HUES64 (cell line): Measurements from ENCODE around the gene TAOK3.
"Not testable (repeated sequence)": the region's sequence is repeated elsewhere in the genome, so short reads cannot be mapped to it uniquely, and the experiment has no call there.

Experiments used
- H3K27ac ChIP-seq: 2 replicates; pipeline ENCODE4 v1.7.0; 2013; ENCODE audit warnings: low read depth, low read length, inconsistent platforms
- H3K27me3 ChIP-seq: 2 replicates; pipeline ENCODE4 v1.6.1; 2013; ENCODE audit warnings: mild to moderate bottlenecking, low read length; ENCODE audit not compliant: insufficient read depth
- H3K36me3 ChIP-seq: 2 replicates; pipeline ENCODE4 v1.6.1; 2013; ENCODE audit warnings: mild to moderate bottlenecking, low read length; ENCODE audit not compliant: insufficient read depth
- H3K4me1 ChIP-seq: 2 replicates; pipeline ENCODE4 v1.6.1; 2013; ENCODE audit warnings: mild to moderate bottlenecking, low read length, moderate library complexity; ENCODE audit not compliant: insufficient read depth
- H3K4me3 ChIP-seq: 2 replicates; pipeline ENCODE4 v1.5.1; 2013; ENCODE audit warnings: mild to moderate bottlenecking, low read length, moderate library complexity
- H3K9ac ChIP-seq: 2 replicates; pipeline ENCODE4 v1.6.1; 2013; ENCODE audit warnings: mild to moderate bottlenecking, low read depth, low read length
- H3K9me3 ChIP-seq: 2 replicates; pipeline ENCODE4 v1.6.1; 2013; ENCODE audit warnings: low read depth, low read length; ENCODE audit not compliant: insufficient read depth
- WGBS: fragments of 150-250, 120-280 bp; methylation state at CpG from one replicate; pipeline ENCODE4 v1.1.7; 2013; ENCODE audit warnings: missing lambda C conversion rate; 5-methylcytosine and 5-hydroxymethylcytosine counted together

The TAOK3 gene

DNA sequence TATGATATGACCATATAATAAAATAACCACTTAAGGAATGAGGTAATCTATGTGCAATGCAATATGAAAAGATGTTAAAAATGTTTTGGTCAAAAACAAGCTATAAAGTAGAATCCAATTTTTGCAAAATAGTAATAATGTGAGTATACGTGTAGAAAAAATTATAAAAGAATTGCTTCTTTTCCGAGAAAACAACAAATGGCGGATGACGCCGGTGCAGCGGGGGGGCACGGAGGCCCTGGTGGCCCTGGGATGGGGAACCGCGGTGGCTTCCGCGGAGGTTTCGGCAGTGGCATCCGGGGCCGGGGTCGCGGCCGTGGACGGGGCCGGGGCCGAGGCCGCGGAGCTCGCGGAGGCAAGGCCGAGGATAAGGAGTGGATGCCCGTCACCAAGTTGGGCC is 126.8 kb downstream of the TAOK3 start:
- not testable (repeated sequence) for H3K4me1 ChIP-seq, H3K4me3 ChIP-seq, H3K36me3 ChIP-seq, H3K9me3 ChIP-seq, H3K27ac ChIP-seq, H3K9ac ChIP-seq, H3K27me3 ChIP-seq
- WGBS, result 94% methylated on average over 9 of the region's 26 CpGs

DNA sequence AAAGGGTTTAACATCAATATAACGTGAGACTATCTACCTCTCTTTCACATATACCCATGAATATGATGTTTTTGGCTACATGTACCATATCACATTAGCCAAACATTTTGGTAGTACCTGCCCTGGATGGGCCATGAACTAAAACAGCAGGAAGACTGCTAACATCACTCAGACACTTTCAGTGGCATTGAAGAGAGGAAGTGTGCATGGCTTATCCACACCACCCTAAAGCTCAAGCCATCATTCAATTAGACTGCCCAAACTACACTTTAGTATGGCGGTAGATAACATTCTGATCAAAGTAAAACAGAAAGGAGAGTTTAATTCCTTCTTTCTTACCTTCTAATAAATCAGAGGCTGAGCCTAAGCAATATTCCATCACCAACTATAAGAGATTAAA is 133.8 kb downstream of the TAOK3 start:
- Histone ChIP-seq H3K4me1 (no peaks in the 10 kb centered on the region), H3K9ac (no peak overlapping the region), H3K27me3 (no peaks in the 10 kb centered on the region), H3K27ac (no peak overlapping the region), H3K9me3 (no peaks in the 10 kb centered on the region), H3K4me3 (no peak overlapping the region), H3K36me3 (no peaks in the 10 kb centered on the region)
- WGBS, result 100% methylated on average over 2 of the region's 2 CpGs

DNA sequence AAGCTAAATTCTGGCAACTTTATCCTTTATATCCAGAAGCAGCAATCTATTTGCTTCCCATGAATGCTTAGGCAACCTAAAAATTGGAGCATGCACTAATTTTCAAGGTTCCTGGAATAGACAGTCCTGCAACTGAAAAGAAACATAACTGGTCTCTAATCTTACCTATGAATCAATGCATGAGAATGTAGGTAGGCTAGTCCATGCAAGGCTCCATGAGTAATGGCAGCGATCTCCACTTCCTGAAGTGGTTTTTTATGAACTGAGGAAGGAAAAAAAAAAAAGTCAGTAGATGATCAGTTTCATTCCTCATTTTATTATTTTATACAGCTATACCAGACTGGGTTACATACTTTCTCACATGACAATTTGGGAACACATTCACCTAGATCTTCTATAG is 134.8 kb downstream of the TAOK3 start:
- Histone ChIP-seq H3K9me3 (no peaks in the 10 kb centered on the region), H3K4me1 (no peaks in the 10 kb centered on the region), H3K9ac (no peak overlapping the region), H3K27ac (no peak overlapping the region), H3K36me3 (no peaks in the 10 kb centered on the region), H3K4me3 (no peak overlapping the region), H3K27me3 (no peaks in the 10 kb centered on the region)
- WGBS, result 100% methylated on average over 1 of the region's 1 CpG

DNA sequence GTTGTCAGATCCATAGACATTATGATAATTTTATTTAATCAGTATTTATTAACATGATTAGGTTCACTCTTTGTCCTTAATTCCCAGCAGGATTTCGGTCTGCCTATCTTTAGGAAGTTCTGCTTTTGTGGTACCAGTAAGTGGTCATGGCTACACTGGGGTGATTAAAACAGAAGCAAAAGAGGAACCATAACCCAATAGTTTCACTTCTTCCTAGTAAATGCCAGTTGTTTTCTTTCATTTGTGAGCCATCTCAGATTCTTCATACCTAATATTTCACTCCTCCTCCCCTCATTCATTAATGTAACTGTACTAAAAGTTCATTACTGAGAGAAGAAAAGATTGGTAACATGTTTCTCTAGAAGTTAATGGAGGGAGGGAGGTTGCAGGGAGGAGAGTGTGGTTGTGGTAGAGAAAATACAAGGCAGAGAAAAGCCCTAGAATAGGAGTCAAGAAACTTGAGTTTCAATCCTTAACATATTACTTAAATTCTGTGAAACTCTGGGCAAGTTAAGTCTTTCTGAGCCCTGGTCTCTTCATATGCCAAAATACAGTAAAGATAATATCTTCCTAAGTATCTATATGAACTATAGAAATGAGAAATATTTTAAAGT is 135.5 kb downstream of the TAOK3 start:
- Histone ChIP-seq H3K27ac (no peak overlapping the region), H3K9ac (no peak overlapping the region)
- WGBS, result 100% methylated on average over 1 of the region's 1 CpG

DNA sequence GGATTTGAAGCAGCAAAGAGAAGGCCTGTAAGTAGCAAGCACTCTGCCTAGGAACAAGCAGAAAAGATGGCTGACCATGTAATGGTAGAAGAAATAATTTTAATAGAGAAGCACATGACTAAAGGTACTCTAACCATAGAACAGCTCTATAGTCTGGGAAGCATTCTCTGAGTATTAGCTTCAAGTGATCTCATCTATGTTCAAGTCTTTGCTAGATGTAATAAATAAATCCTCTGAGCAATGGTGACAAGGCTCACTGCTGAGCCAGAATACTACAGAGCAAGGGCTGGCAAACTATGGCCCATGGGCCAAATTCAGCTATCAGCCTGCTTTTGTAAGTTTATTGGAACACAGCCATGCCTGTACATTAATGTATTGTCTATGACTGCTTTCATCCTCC is 152.0 kb downstream of the TAOK3 start:
- Histone ChIP-seq H3K36me3 (no peaks in the 10 kb centered on the region), H3K27me3 (no peaks in the 10 kb centered on the region), H3K9me3 (no peaks in the 10 kb centered on the region), H3K4me1 (no peaks in the 10 kb centered on the region), H3K4me3 (no peak overlapping the region), H3K9ac (no peak overlapping the region), H3K27ac (no peak overlapping the region)

More for the DNA sequence above, 135.5 kb downstream of the TAOK3 start:
- Histone ChIP-seq H3K4me3 (no peak overlapping the region), H3K9me3 (no peaks in the 10 kb centered on the region), H3K4me1 (no peaks in the 10 kb centered on the region), H3K27me3 (no peaks in the 10 kb centered on the region), H3K36me3 (no peaks in the 10 kb centered on the region)

DNA sequence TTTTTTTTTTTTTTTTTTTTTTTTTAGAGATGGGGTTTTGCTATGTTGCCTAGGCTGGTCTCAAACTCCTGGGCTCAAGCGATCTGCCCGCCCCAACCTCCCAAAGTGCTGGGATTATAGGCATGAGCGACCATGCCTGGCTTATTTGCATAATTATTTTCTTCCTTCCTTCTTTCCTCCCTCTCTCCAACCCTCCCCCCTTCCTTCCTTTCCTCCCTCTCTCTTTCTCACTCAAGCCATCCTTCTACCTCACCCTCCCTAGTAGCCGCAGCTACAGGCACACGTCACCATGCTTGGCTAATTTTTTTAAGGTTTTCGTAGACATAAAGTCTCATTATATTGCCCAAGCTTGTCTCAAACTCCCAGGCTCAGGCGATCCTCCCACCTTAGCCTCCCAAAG is 152.9 kb downstream of the TAOK3 start:
- H3K27ac ChIP-seq, result no peak overlapping the region

DNA sequence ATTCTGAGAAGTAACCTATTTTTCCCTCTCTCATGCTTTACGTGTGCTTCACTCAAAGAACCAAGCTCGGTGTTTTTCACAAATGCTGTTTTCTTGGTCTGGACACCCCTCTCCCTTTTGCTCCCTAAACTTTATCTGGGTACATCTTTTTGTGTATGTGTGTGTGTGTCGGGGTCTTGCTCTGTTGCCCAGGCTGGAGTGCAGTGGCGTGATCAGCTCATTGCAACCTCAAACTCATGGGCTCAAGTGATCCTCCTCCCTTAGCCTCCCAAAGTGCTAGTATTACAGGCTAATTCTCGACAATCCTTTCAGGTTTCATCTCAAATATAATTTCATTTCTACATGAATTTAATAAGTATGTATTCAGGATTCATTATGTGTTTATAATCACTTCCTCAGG is 153.6 kb downstream of the TAOK3 start:
- H3K4me3 ChIP-seq, result no peak overlapping the region
- no peaks in the 10 kb centered on the region for H3K27me3 ChIP-seq
- H3K4me1 ChIP-seq, result no peaks in the 10 kb centered on the region
- WGBS, result 96% methylated on average over 4 of the region's 5 CpGs
- no peak overlapping the region for H3K27ac ChIP-seq
- H3K36me3 ChIP-seq, result no peaks in the 10 kb centered on the region
- H3K9me3 ChIP-seq, result no peaks in the 10 kb centered on the region
- H3K9ac ChIP-seq, result no peak overlapping the region

More for the DNA sequence above, 152.9 kb downstream of the TAOK3 start:
- H3K9me3 ChIP-seq, result no peaks in the 10 kb centered on the region
- H3K4me3 ChIP-seq, result no peak overlapping the region
- no peak overlapping the region for H3K9ac ChIP-seq
- 86% methylated on average over 7 of the region's 7 CpGs for WGBS
- no peaks in the 10 kb centered on the region for H3K4me1 ChIP-seq
- H3K36me3 ChIP-seq, result no peaks in the 10 kb centered on the region
- H3K27me3 ChIP-seq, result no peaks in the 10 kb centered on the region

DNA sequence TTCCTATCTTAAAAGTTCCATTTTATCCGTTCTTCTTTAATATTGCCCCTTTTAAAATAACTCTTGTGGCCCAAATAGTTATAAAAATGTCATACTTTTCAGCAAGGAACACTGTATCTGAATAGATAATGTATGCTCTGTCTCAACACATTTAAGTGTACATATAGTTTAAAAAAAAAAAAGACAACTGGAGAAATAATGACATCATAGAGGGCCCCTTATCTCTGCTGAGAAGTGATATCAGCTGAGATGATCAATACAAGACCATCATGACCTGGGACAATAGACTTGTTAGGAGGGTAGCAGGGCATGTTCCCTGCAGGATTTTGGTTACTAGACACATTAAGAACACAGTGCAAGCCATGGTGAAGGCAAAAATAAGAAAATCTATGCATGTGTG is 159.3 kb downstream of the TAOK3 start:
- Histone ChIP-seq H3K9ac (no peak overlapping the region), H3K27ac (no peak overlapping the region), H3K36me3 (no peaks in the 10 kb centered on the region), H3K4me1 (no peaks in the 10 kb centered on the region), H3K4me3 (no peak overlapping the region), H3K27me3 (no peaks in the 10 kb centered on the region), H3K9me3 (no peaks in the 10 kb centered on the region)
- WGBS, result 100% methylated on average over 1 of the region's 1 CpG

DNA sequence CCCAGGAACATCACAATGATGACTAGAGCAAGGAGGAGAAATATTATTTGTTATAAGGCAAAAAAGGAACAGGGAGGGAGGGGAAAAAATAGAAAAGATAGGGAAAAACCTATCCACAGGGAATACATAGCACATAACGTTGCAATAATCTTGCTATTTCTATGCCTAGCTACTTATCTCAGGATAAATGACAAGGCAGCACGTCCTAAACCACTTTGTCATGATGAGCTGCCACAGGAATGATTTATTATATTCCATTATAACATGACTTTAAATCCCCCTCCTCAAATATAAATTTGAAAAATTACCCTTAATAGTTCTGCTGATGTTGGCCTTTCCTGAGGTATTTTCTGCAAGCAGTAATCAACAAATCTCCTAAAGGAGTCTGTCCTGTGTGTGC is 160.1 kb downstream of the TAOK3 start:
- 91% methylated on average over 2 of the region's 2 CpGs for WGBS
- Histone ChIP-seq H3K27me3 (no peaks in the 10 kb centered on the region), H3K4me3 (no peak overlapping the region), H3K4me1 (no peaks in the 10 kb centered on the region), H3K9me3 (no peaks in the 10 kb centered on the region), H3K9ac (no peak overlapping the region), H3K27ac (no peak overlapping the region), H3K36me3 (no peaks in the 10 kb centered on the region)

DNA sequence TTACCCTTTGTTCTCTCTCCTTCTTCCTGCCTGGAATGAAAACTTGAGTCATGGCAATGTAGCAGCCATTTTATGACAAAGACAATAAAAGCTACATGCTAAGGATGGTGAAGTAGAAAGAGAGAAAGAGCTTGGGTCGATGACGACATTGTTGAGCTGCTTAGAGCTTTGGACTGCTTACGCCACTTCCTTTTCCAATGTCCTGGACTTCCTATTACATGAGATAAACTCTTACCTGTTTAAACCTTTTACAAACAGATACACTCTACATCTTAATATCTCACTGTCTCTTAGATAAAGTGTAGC is 166.6 kb downstream of the TAOK3 start:
- Histone ChIP-seq H3K9ac (no peak overlapping the region), H3K27me3 (no peaks in the 10 kb centered on the region), H3K27ac (no peak overlapping the region), H3K9me3 (no peaks in the 10 kb centered on the region), H3K36me3 (no peaks in the 10 kb centered on the region), H3K4me1 (no peaks in the 10 kb centered on the region), H3K4me3 (no peak overlapping the region)
- 94% methylated on average over 3 of the region's 3 CpGs for WGBS

DNA sequence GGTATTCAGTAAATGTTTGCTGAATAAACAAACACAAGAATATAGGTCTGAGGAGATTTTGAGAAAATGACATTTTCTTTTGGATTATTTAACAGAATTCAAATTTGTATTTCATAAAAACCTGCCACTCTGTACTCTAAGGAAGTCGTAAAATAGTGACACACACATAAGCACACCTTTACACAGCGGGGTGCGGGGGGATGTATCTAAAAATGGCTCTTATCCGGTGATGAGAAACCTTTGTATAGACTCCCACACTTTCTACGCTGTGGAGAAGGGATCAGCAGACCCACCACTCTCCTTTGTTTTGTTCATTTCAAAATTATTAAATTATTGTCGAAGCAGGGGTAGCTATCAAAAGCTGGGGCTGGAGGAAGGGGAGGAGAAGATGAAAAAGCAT is 178.7 kb downstream of the TAOK3 start:
- WGBS, result 95% methylated on average over 6 of the region's 6 CpGs
- Histone ChIP-seq H3K4me1 (peaks cover 23% of the 10 kb centered on the region), H3K9ac (no peak overlapping the region), H3K36me3 (no peaks in the 10 kb centered on the region), H3K27ac (no peak overlapping the region), H3K4me3 (no peak overlapping the region), H3K27me3 (no peaks in the 10 kb centered on the region), H3K9me3 (no peaks in the 10 kb centered on the region)

DNA sequence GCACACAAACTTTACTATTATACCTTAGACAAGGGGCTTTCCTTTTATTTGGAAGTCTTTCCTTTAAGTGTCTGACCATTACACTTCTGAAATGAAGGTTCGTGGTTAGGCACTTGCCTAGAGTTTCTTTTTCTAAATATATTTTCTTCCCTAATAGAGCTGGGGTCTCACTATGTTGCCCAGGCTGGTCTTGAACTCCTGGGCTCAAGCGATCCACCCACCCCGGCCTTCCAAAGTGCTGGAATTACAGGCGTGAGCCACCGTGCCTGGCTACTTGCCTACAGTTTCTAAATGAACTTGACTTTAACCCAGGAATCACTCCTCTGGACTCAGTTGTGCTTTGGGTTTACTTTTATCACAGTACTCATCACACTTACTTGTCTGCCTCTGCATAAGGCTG is 179.2 kb downstream of the TAOK3 start:
- no peaks in the 10 kb centered on the region for H3K36me3 ChIP-seq
- 91% methylated on average over 5 of the region's 5 CpGs for WGBS

More for the DNA sequence above, 179.2 kb downstream of the TAOK3 start:
- H3K4me1 ChIP-seq, result peaks cover 23% of the 10 kb centered on the region
- H3K9ac ChIP-seq, result no peak overlapping the region
- H3K4me3 ChIP-seq, result no peak overlapping the region
- no peak overlapping the region for H3K27ac ChIP-seq
- H3K9me3 ChIP-seq, result no peaks in the 10 kb centered on the region
- H3K27me3 ChIP-seq, result no peaks in the 10 kb centered on the region
